Right atrium auricular region (tissue), 2 donors: Measurements from ENCODE around the gene C16orf86. TPM values are rescaled to one million over a fixed set of nuclear protein-coding genes. Genes with fewer than 3 reads are reported as not detected.

ENCODE experiments used
- DNase-seq: peaks from one replicate; pipeline ENCODE4 v3.0.0-alpha.2; 2019; ENCODE audit warnings: low spot score
- H3K27ac ChIP-seq, 2 donors: fragments of 200-600 bp; sonication (generic); 1 replicate in 1 of 2; 2 replicates in 1 of 2; pipeline ENCODE4 v1.5.1; 2016 to 2019
- H3K27me3 ChIP-seq, 2 donors: fragments of 200-600 bp; sonication (generic); one replicate each; pipeline versions ENCODE4 v1.5.1 to v1.6.0; 2017 to 2019
- H3K36me3 ChIP-seq: fragments of 200-600 bp; sonication (generic); one replicate; pipeline ENCODE4 v1.5.1; 2016
- H3K4me1 ChIP-seq, 2 donors: fragments of 200-600 bp; sonication (generic); one replicate each; pipeline versions ENCODE4 v1.5.1 to v1.6.0; 2017 to 2019
- H3K4me3 ChIP-seq, 2 donors: fragments of 200-600 bp; sonication (generic); 1 replicate in 1 of 2; 2 replicates in 1 of 2; pipeline ENCODE4 v1.5.1; 2017 to 2019; ENCODE audit warnings: mild to moderate bottlenecking in 1 of 2, moderate library complexity in 1 of 2
- H3K9me3 ChIP-seq, 2 donors: fragments of 200-600 bp; sonication (generic); one replicate each; pipeline ENCODE4 v1.5.1; 2019
- CTCF ChIP-seq, 2 donors: fragments of 200-600 bp; sonication (generic); IDR thresholded peaks; one replicate each; pipeline ENCODE4 v1.5.1; 2019; ENCODE audit warnings: antibody characterized with exemption in 2 of 2
- total RNA-seq, 2 donors: library from RNA; depleted of rRNA; stranded (reverse); fragments of >200 nt; gene quantifications; one replicate each; pipeline ENCODE4 v1.1.0, GENCODE V29; 2016

C16orf86 gene
- total RNA-seq: 1 to 10 TPM; 3.6 to 7.7 TPM

- peak; percentile 88 for DNase-seq
- H3K36me3 ChIP-seq: no peaks in the 10 kb centered on the region
- no peaks in the 10 kb centered on the region for H3K27me3 ChIP-seq
- peak within 1 kb of the TSS; percentile 95 for H3K27ac ChIP-seq
- no peaks in the 10 kb centered on the region for H3K9me3 ChIP-seq
- no peak for TF ChIP-seq CTCF (IDR thresholded peaks at IDR 0.05)
- peak within 1 kb of the TSS; percentile 86 to 94 for H3K4me3 ChIP-seq
- peaks cover 0 to 27% of the 10 kb centered on the region in 2 donors for H3K4me1 ChIP-seq
Observed at GRCh38 chr16:67666559-67667452, at the start of gene C16orf86, which contains the start of gene ENKD1. Gene C16orf86 (plus strand): TSS chr16:67666814. CDS start chr16:67666971, 157 bp downstream. Gene ENKD1 (minus strand): TSS chr16:67666750. CDS start chr16:67666442, 308 bp downstream.

GRCh38 chr16:67628216-67628615, 38.4 kb upstream of the C16orf86 start:
- Histone ChIP-seq H3K9me3 (no peaks in the 10 kb centered on the region), H3K27me3 (no peaks in the 10 kb centered on the region), H3K4me3 (no peak overlapping the region), H3K4me1 (peaks cover 0 to 6% of the 10 kb centered on the region in 2 donors), H3K27ac (no peak overlapping the region), H3K36me3 (peaks cover 79% of the 10 kb centered on the region)
- no peak for TF ChIP-seq CTCF (IDR thresholded peaks at IDR 0.05)
- DNase-seq: no peak

GRCh38 chr16:67632415-67633172, 34.0 kb upstream of the C16orf86 start:
- peaks cover 0 to 6% of the 10 kb centered on the region in 2 donors for H3K4me1 ChIP-seq
- TF ChIP-seq CTCF (IDR thresholded peaks at IDR 0.05): no peak
- DNase-seq: no peak
- H3K4me3 ChIP-seq: no peak overlapping the region
- peaks cover 70% of the 10 kb centered on the region for H3K36me3 ChIP-seq
- no peak overlapping the region for H3K27ac ChIP-seq
- H3K9me3 ChIP-seq: no peaks in the 10 kb centered on the region
- H3K27me3 ChIP-seq: no peaks in the 10 kb centered on the region

- no peak overlapping the region for H3K4me3 ChIP-seq
- peaks cover 44% of the 10 kb centered on the region for H3K36me3 ChIP-seq
- TF ChIP-seq CTCF (IDR thresholded peaks at IDR 0.05): no peak
- H3K4me1 ChIP-seq: peaks cover 0 to 9% of the 10 kb centered on the region in 2 donors
- H3K27ac ChIP-seq: no peak overlapping the region
- H3K27me3 ChIP-seq: no peaks in the 10 kb centered on the region
- H3K9me3 ChIP-seq: no peaks in the 10 kb centered on the region
- DNase-seq: no peak
Observed at GRCh38 chr16:67636713-67637112, 29.9 kb upstream of the C16orf86 start.

GRCh38 chr16:67637625-67638024, 29.0 kb upstream of the C16orf86 start:
- peaks cover 0 to 13% of the 10 kb centered on the region in 2 donors for H3K4me1 ChIP-seq
- H3K27ac ChIP-seq: no peak overlapping the region
- H3K4me3 ChIP-seq: no peak overlapping the region
- no peaks in the 10 kb centered on the region for H3K27me3 ChIP-seq
- peaks cover 36% of the 10 kb centered on the region for H3K36me3 ChIP-seq
- no peak for DNase-seq
- no peaks in the 10 kb centered on the region for H3K9me3 ChIP-seq
- no peak for TF ChIP-seq CTCF (IDR thresholded peaks at IDR 0.05)
